G401 (cell line): ENCODE results near the gene TAS2R40. TPM values are rescaled to one million over a fixed set of nuclear protein-coding genes. Genes with fewer than 3 reads are reported as not detected.

Source experiments
- total RNA-seq: library from RNA; depleted of rRNA; stranded (reverse); fragments of >200 nt; shearing (Covaris generic); gene quantifications from 2 replicates; pipeline ENCODE4 v1.2.3, GENCODE V29; 2014; rRNA removed

The TAS2R40 gene
- total RNA-seq, 1 experiment from 2014 or later: not detected

Other genes with a start within 250 kb of the TAS2R40 start
- not detected in 2 replicates for gene OR9A2, start 194.9 kb upstream of the TAS2R40 start, total RNA-seq
- gene OR6V1, start 169.7 kb upstream of the TAS2R40 start, total RNA-seq: not detected in 2 replicates
- not detected in 2 replicates for gene PIP, start 90.0 kb upstream of the TAS2R40 start, total RNA-seq
- gene TAS2R39, start 38.6 kb upstream of the TAS2R40 start, total RNA-seq: not detected in 2 replicates
- gene GSTK1, start 41.4 kb downstream of the TAS2R40 start, total RNA-seq: 3.2 and 7.0 TPM in 2 replicates
- not detected in 2 replicates for gene TMEM139, start 62.9 kb downstream of the TAS2R40 start, total RNA-seq
- gene CASP2, start 66.3 kb downstream of the TAS2R40 start, total RNA-seq: 4.9 and 5.9 TPM in 2 replicates
- not detected in 2 replicates for gene CLCN1, start 94.1 kb downstream of the TAS2R40 start, total RNA-seq
- gene FAM131B, start 140.7 kb downstream of the TAS2R40 start, total RNA-seq: 0.06 and 0.31 TPM in 2 replicates
- 25.0 and 33.5 TPM in 2 replicates for gene ZYX, start 159.3 kb downstream of the TAS2R40 start, total RNA-seq
- gene EPHA1, start 186.8 kb downstream of the TAS2R40 start, total RNA-seq: not detected in 2 replicates
- not detected in 2 replicates for gene TAS2R60, start 221.4 kb downstream of the TAS2R40 start, total RNA-seq